ENCODE results near the gene FBXL2. TPM values are rescaled to one million over a fixed set of nuclear protein-coding genes. Genes with fewer than 3 reads are reported as not detected.

Gene FBXL2
- total RNA-seq, 1 donor from 2014 or later, result 1.5 TPM

DNA sequence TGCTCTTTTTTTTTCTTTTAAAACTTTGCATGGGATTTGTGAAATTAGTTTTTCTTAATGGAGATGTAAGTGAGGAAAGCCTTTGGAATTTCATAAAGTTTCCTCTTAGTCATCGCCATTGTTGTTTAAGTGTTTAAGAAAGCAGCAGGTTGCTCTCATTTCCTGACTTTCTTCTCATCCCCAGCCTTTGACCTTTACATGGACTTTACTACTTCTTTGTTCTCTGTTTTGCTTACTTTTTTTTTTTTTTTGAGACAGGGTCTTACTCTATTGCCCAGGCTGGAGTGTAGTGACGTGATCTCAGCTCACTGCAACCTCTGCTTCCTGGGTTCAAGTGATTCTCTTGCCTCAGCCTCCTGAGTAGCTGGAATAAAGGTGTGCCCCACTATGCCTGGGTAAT is 38.6 kb downstream of the FBXL2 start:
- TF ChIP-seq, protein P1, sequence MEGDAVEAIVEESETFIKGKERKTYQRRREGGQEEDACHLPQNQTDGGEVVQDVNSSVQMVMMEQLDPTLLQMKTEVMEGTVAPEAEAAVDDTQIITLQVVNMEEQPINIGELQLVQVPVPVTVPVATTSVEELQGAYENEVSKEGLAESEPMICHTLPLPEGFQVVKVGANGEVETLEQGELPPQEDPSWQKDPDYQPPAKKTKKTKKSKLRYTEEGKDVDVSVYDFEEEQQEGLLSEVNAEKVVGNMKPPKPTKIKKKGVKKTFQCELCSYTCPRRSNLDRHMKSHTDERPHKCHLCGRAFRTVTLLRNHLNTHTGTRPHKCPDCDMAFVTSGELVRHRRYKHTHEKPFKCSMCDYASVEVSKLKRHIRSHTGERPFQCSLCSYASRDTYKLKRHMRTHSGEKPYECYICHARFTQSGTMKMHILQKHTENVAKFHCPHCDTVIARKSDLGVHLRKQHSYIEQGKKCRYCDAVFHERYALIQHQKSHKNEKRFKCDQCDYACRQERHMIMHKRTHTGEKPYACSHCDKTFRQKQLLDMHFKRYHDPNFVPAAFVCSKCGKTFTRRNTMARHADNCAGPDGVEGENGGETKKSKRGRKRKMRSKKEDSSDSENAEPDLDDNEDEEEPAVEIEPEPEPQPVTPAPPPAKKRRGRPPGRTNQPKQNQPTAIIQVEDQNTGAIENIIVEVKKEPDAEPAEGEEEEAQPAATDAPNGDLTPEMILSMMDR (IDR thresholded peaks at IDR 0.05; ENCODE audit: borderline replicate concordance), result no peak
- H3K4me3 ChIP-seq, result no peak overlapping the region
- H3K4me1 ChIP-seq, result no peaks in the 10 kb centered on the region
- H3K36me3 ChIP-seq, result peaks cover 3% of the 10 kb centered on the region
- DNase-seq, result no peak
- H3K9me3 ChIP-seq (replicated peaks), result peaks cover 9% of the 10 kb centered on the region
- intact Hi-C loops (cut with micrococcal nuclease), result no loop called here
- H3K27me3 ChIP-seq (ENCODE audit: low read depth), result no peaks in the 10 kb centered on the region
- no peak overlapping the region for H3K27ac ChIP-seq (replicated peaks)

GRCh38 chr3:33317963-33318709 is 40.9 kb downstream of the FBXL2 start:
- no peak overlapping the region for H3K27ac ChIP-seq (replicated peaks)
- no peak overlapping the region for H3K4me3 ChIP-seq
- no peaks in the 10 kb centered on the region for H3K36me3 ChIP-seq
- DNase-seq, result no peak
- no peaks in the 10 kb centered on the region for H3K4me1 ChIP-seq
- intact Hi-C loops (cut with micrococcal nuclease), result no loop called here
- H3K9me3 ChIP-seq (replicated peaks), result peaks cover 9% of the 10 kb centered on the region
- TF ChIP-seq, protein P1 (IDR thresholded peaks at IDR 0.05; ENCODE audit: borderline replicate concordance), result no peak
- H3K27me3 ChIP-seq (ENCODE audit: low read depth), result no peaks in the 10 kb centered on the region

- Histone ChIP-seq H3K27ac (replicated peaks) (no peak overlapping the region), H3K4me1 (no peaks in the 10 kb centered on the region), H3K9me3 (replicated peaks) (peaks cover 9% of the 10 kb centered on the region), H3K27me3 (ENCODE audit: low read depth) (no peaks in the 10 kb centered on the region), H3K4me3 (no peak overlapping the region), H3K36me3 (no peaks in the 10 kb centered on the region)
- TF ChIP-seq, protein P1 (IDR thresholded peaks at IDR 0.05; ENCODE audit: borderline replicate concordance), result peak; percentile 24
- intact Hi-C loops (cut with micrococcal nuclease), result no loop called here
- DNase-seq, result no peak
Measured at GRCh38 chr3:33318710-33319380, 41.6 kb downstream of the FBXL2 start.

DNA sequence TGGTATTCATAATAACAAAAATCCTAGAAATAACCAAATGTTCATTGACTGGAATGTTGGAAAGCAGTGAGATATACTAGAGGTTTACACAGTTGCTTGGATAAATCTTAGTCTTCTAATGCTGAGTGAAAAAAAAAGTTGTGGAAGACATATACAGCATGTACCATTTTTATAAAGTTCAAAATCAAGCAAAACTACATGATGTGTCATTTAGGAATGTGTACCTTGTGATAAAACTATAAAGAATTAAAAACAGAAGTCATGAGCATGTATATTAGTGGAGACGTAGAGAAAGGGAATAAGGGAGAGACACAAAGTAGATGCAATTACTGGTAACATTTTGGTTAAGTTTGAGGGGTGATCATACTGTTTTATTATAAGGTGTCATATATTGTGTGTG is 45.2 kb downstream of the FBXL2 start:
- no peaks in the 10 kb centered on the region for H3K36me3 ChIP-seq
- H3K27me3 ChIP-seq (ENCODE audit: low read depth), result no peaks in the 10 kb centered on the region
- TF ChIP-seq, protein P1 (IDR thresholded peaks at IDR 0.05; ENCODE audit: borderline replicate concordance), result no peak
- no peak overlapping the region for H3K27ac ChIP-seq (replicated peaks)
- no peak for DNase-seq
- H3K9me3 ChIP-seq (replicated peaks), result peaks cover 16% of the 10 kb centered on the region
- no peak overlapping the region for H3K4me3 ChIP-seq
- no peaks in the 10 kb centered on the region for H3K4me1 ChIP-seq
- intact Hi-C loops (cut with micrococcal nuclease), result no loop called here

GRCh38 chr3:33331414-33331813 is 54.2 kb downstream of the FBXL2 start:
- H3K27me3 ChIP-seq (ENCODE audit: low read depth), result no peaks in the 10 kb centered on the region
- no peaks in the 10 kb centered on the region for H3K36me3 ChIP-seq
- TF ChIP-seq, protein P1 (IDR thresholded peaks at IDR 0.05; ENCODE audit: borderline replicate concordance), result no peak
- H3K27ac ChIP-seq (replicated peaks), result no peak overlapping the region
- no peaks in the 10 kb centered on the region for H3K4me1 ChIP-seq
- no peak overlapping the region for H3K4me3 ChIP-seq
- intact Hi-C loops (cut with micrococcal nuclease), result no loop called here
- no peak for DNase-seq
- peaks cover 24% of the 10 kb centered on the region for H3K9me3 ChIP-seq (replicated peaks)
